Endothelial cell of umbilical vein (primary cell): ENCODE results near the gene HHLA2. TPM values are rescaled to one million over a fixed set of nuclear protein-coding genes. Genes with fewer than 3 reads are reported as not detected.

Source experiments
- BruUV-seq: library from RNA; stranded (reverse); fragments of 400-500 nt; replicated peaks from 2 replicates; lab custom pipeline; 2021; lab: Mats Ljungman, UMichigan
- CTCF ChIA-PET: fragments of 300-600, 350-600 bp; sonication (Branson Sonifier 250); formaldehyde crosslinking; loops from one replicate; lab custom pipeline; 2021; ENCODE audit warnings: antibody characterized with exemption, inconsistent platforms; lab: Charles Lee
- POLR2A ChIA-PET: fragments of 300-600, 350-600 bp; sonication (Branson Sonifier 250); formaldehyde crosslinking; loops from one replicate; lab custom pipeline; 2021; ENCODE audit warnings: antibody characterized with exemption, inconsistent platforms; lab: Charles Lee
- DNase-seq: peaks from one replicate; pipeline ENCODE4 v3.0.0-alpha.2; 2011; ENCODE audit warnings: low read depth, low spot score
- FAIRE-seq: peaks from 2 replicates; lab custom pipeline; 2011; peaks lifted over from hg19 to GRCh38; lab: Jason Lieb, UNC
- H2AFZ ChIP-seq: 2 replicates; pipeline ENCODE4 v1.6.0; 2012; ENCODE audit warnings: low read depth, low read length, control low read depth, inconsistent platforms
- H3K27ac ChIP-seq: 2 replicates; pipeline ENCODE4 v1.5.1; 2011; ENCODE audit warnings: low read depth, mild to moderate bottlenecking, control low read depth, low read length, moderate library complexity; ENCODE audit not compliant: insufficient read depth
- H3K27me3 ChIP-seq, 2 experiments: 2 replicates each; pipeline versions ENCODE4 v1.6.0 to v1.6.1; 2011; ENCODE audit warnings: low read length in 2 of 2, mixed read lengths in 1 of 2; ENCODE audit not compliant: control insufficient read depth in 2 of 2, insufficient read depth in 2 of 2
- H3K36me3 ChIP-seq, 2 experiments: 2 replicates in 1 of 2; 3 replicates in 1 of 2; pipeline ENCODE4 v1.5.1; 2011; ENCODE audit warnings: low read length in 2 of 2, mild to moderate bottlenecking in 1 of 2, moderate library complexity in 1 of 2; ENCODE audit not compliant: control insufficient read depth in 2 of 2, insufficient read depth in 2 of 2; ENCODE audit errors: extremely low read depth in 1 of 2
- H3K4me1 ChIP-seq: 3 replicates; pipeline ENCODE4 v1.5.1; 2011; ENCODE audit warnings: mild to moderate bottlenecking, low read length; ENCODE audit not compliant: control insufficient read depth, insufficient read depth; ENCODE audit errors: extremely low read depth
- H3K4me2 ChIP-seq: 2 replicates; pipeline ENCODE4 v1.6.1; 2011; ENCODE audit warnings: low read length, control low read depth, mixed read lengths; ENCODE audit not compliant: insufficient read depth
- H3K4me3 ChIP-seq, 3 experiments: fragments of 200-600 bp in 1 of 3; sonication (generic), shearing (Covaris generic) in 1 of 3; replicated peaks in 1 of 3; 2 replicates each; pipeline ENCODE4 v1.5.1; 2011 to 2016; ENCODE audit warnings: control low read depth in 3 of 3, low read length in 3 of 3, mild to moderate bottlenecking in 2 of 3, inconsistent platforms in 1 of 3, low read depth in 1 of 3, moderate library complexity in 1 of 3; ENCODE audit not compliant: insufficient read depth in 1 of 3
- H3K79me2 ChIP-seq: 2 replicates; pipeline ENCODE4 v1.6.0; 2012; ENCODE audit warnings: low read length, inconsistent platforms; ENCODE audit not compliant: control insufficient read depth, insufficient read depth
- H3K9ac ChIP-seq: replicated peaks from 2 replicates; pipeline ENCODE3; 2011; ENCODE audit warnings: low read length, control low read depth; ENCODE audit not compliant: insufficient read depth; ENCODE audit errors: extremely low read depth
- H3K9me1 ChIP-seq: replicated peaks from 3 replicates; pipeline ENCODE4 v1.6.0; 2011; ENCODE audit warnings: mild to moderate bottlenecking, low read length; ENCODE audit not compliant: control insufficient read depth, insufficient read depth; ENCODE audit errors: extremely low read depth
- H3K9me3 ChIP-seq: replicated peaks from 2 replicates; pipeline ENCODE4 v1.5.1; 2012; ENCODE audit warnings: low read length, inconsistent platforms; ENCODE audit not compliant: control insufficient read depth, insufficient read depth
- H4K20me1 ChIP-seq: replicated peaks from 2 replicates; pipeline ENCODE3; 2011; ENCODE audit warnings: mild to moderate bottlenecking, low read length; ENCODE audit not compliant: control insufficient read depth, insufficient read depth; ENCODE audit errors: extremely low read depth
- EZH2 ChIP-seq: IDR thresholded peaks from 2 replicates; pipeline ENCODE4 v1.6.1; 2012; ENCODE audit warnings: borderline replicate concordance, low read depth, mild to moderate bottlenecking, moderate library complexity, low read length, inconsistent platforms; ENCODE audit not compliant: severe bottlenecking
- GATA2 ChIP-seq: IDR thresholded peaks from 2 replicates; pipeline ENCODE4 v1.7.0; 2011; ENCODE audit warnings: low read depth, mild to moderate bottlenecking, moderate library complexity, mixed read lengths, low read length; ENCODE audit not compliant: insufficient read length, insufficient read depth
- JUN ChIP-seq: IDR thresholded peaks from 2 replicates; pipeline ENCODE4 v1.6.1; 2011; ENCODE audit warnings: borderline replicate concordance, low read depth; ENCODE audit not compliant: insufficient read length, insufficient read depth
- MYC ChIP-seq: IDR thresholded peaks from one replicate; pipeline ENCODE4 v1.6.1; 2011; ENCODE audit warnings: mild to moderate bottlenecking, low read depth, low read length
- POLR2A ChIP-seq: IDR thresholded peaks from 2 replicates; pipeline ENCODE4 v1.6.1; 2012; ENCODE audit warnings: low read depth, mild to moderate bottlenecking, control low read depth, low read length
- POLR2AphosphoS5 ChIP-seq: IDR thresholded peaks from 2 replicates; pipeline ENCODE4 v1.6.1; 2012; ENCODE audit warnings: low read depth, mild to moderate bottlenecking, control low read depth, low read length, moderate library complexity; ENCODE audit not compliant: insufficient read depth
- dilution Hi-C: fragments of 300-500 bp; cut with MboI; formaldehyde crosslinking; loops from one replicate; pipeline ENCODE4 v1.15.0; 2019; ENCODE audit warnings: low sequenced_read_pairs; ENCODE audit not compliant: extremely low pct_ligation_motif_present
- intact Hi-C: fragments of 100-400 bp; cut with micrococcal nuclease; formaldehyde crosslinking; loops from one replicate; pipeline ENCODE4 v1.10.0; 2022
- polyA plus RNA-seq, 4 experiments: library from polyadenylated mRNA; depleted of rRNA in 3 of 4; stranded (reverse) in 3 of 4; unstranded in 1 of 4; fragments of >200 nt; gene quantifications; 2 replicates each; pipeline versions ENCODE4 v1.2.1 to v1.2.3, GENCODE V29; 2011 to 2012; ENCODE audit warnings: missing spikeins in 1 of 4
- total RNA-seq: library from RNA; stranded (reverse); gene quantifications from 2 replicates; pipeline ENCODE4 v1.2.3, GENCODE V29; 2021
- TF ChIP-seq, protein P1 (sequence below), 2 donors: IDR thresholded peaks; 1 replicate in 1 of 2; 2 replicates in 1 of 2; pipeline ENCODE4 v1.5.1; 2011; ENCODE audit warnings: low read length in 2 of 2, mild to moderate bottlenecking in 2 of 2, moderate library complexity in 2 of 2, control low read depth in 1 of 2, inconsistent platforms in 1 of 2, low read depth in 1 of 2; ENCODE audit not compliant: insufficient read depth in 1 of 2; ENCODE audit errors: extremely low read depth in 1 of 2

Gene HHLA2
- total and polyA plus RNA-seq, 2 donors (not counting 3 experiments of a cell fraction or from before 2014, with no cell fraction given), result not detected

DNA sequence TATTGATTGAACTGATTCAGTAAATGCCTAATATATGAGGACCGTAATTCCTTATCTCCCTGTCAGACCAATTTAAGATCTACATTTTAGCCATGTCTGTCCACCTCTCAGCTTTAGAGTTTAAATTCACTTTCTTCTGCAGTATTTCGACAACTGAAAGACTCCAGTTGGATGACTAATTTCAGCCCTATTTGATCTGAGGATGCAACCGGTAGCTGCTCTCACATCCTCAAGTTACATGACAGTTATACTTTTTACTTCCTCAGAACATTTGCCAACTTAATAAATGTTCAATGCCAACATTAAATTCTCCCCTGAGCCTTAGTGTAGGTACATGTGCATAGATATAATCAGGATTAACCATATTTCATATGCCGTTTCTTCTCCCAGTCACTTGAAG lies 2.5 kb upstream of the HHLA2 start:
- Histone ChIP-seq H3K9ac (no peak overlapping the region), H3K9me3 (no peaks in the 10 kb centered on the region), H3K27me3 (peaks cover 0 to 1% of the 10 kb centered on the region in 2 experiments), H3K9me1 (no peaks in the 10 kb centered on the region), H3K4me2 (no peak overlapping the region), H3K4me1 (no peaks in the 10 kb centered on the region), H4K20me1 (no peaks in the 10 kb centered on the region), H2AFZ (no peak overlapping the region), H3K79me2 (no peaks in the 10 kb centered on the region), H3K4me3 (no peak overlapping the region), H3K27ac (no peak overlapping the region), H3K36me3 (no peaks in the 10 kb centered on the region)
- intact Hi-C loops (no loop called here), dilution Hi-C loops (no loop called here)
- POLR2A ChIA-PET, result no interaction called here
- no TSS peak for BruUV-seq
- no peak for DNase-seq
- no peak for FAIRE-seq
- no peak for TF ChIP-seq POLR2A
- TF ChIP-seq, protein P1, sequence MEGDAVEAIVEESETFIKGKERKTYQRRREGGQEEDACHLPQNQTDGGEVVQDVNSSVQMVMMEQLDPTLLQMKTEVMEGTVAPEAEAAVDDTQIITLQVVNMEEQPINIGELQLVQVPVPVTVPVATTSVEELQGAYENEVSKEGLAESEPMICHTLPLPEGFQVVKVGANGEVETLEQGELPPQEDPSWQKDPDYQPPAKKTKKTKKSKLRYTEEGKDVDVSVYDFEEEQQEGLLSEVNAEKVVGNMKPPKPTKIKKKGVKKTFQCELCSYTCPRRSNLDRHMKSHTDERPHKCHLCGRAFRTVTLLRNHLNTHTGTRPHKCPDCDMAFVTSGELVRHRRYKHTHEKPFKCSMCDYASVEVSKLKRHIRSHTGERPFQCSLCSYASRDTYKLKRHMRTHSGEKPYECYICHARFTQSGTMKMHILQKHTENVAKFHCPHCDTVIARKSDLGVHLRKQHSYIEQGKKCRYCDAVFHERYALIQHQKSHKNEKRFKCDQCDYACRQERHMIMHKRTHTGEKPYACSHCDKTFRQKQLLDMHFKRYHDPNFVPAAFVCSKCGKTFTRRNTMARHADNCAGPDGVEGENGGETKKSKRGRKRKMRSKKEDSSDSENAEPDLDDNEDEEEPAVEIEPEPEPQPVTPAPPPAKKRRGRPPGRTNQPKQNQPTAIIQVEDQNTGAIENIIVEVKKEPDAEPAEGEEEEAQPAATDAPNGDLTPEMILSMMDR (IDR thresholded peaks at IDR 0.05; ENCODE audit: extremely low read depth in 1 of 2, insufficient read depth in 1 of 2, low read depth in 1 of 2, low read length in 2 of 2), result no peak
- no peak for TF ChIP-seq GATA2
- TF ChIP-seq MYC, result no peak
- TF ChIP-seq JUN, result no peak
- TF ChIP-seq EZH2, result no peak
- TF ChIP-seq POLR2AphosphoS5, result no peak
- CTCF ChIA-PET, result no interaction called here
